ENCODE measurements around the gene GTF3C5. TPM values are rescaled to one million over a fixed set of nuclear protein-coding genes. Genes with fewer than 3 reads are reported as not detected.

GTF3C5 gene
- total RNA-seq, 1 donor from 2014 or later, result 83.6 TPM

DNA sequence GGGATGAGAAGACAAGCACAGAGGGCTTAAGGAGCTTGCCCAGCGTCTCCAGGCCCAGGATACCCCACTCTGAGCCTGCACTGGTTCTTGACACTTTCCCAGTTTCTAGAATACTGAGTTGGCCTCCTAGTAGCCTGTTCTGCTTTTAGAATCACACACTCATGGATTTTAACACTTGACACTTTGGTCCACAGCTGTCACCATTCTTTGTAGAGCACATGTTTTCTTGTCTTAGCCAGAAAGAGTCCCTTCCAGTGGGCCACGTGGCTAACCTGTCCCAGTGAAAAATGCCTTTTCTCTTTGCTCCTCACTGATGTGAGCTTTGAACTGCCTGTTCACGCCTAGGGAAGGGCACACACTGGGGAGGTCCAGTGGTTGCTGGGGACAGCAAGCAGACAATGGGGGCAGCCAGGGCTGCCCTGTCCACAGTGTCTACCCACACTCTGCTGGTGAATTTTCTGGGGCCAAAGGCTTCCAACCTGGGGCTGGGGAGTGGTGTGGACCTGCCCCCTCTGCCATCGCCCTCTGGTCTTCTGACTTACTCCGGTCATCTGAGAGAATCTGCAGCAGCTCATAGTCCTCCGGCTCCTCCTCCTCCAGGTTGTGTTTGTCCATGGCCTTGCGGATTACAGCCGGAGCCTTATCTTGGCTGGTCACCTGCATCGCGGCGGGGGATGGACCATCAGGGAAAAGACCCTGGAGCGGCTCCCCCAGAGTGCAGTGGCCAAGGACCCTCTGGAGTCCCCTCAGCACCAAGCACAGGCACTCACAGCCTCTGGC lies 69.1 kb downstream of the GTF3C5 start:
- peaks cover 7% of the 10 kb centered on the region for H3K9me3 Mint-ChIP-seq
- no peak overlapping the region for H3K4me3 Mint-ChIP-seq
- no peak for DNase-seq (ENCODE audit: extremely low spot score, unreplicated experiment)
- peaks cover 47% of the 10 kb centered on the region for H3K36me3 Mint-ChIP-seq
- H3K27ac Mint-ChIP-seq, result no peak overlapping the region
- no peaks in the 10 kb centered on the region for H3K27me3 Mint-ChIP-seq
- H3K4me1 Mint-ChIP-seq (ENCODE audit: unreplicated experiment), result no peaks in the 10 kb centered on the region
- TF ChIP-seq, protein P1, sequence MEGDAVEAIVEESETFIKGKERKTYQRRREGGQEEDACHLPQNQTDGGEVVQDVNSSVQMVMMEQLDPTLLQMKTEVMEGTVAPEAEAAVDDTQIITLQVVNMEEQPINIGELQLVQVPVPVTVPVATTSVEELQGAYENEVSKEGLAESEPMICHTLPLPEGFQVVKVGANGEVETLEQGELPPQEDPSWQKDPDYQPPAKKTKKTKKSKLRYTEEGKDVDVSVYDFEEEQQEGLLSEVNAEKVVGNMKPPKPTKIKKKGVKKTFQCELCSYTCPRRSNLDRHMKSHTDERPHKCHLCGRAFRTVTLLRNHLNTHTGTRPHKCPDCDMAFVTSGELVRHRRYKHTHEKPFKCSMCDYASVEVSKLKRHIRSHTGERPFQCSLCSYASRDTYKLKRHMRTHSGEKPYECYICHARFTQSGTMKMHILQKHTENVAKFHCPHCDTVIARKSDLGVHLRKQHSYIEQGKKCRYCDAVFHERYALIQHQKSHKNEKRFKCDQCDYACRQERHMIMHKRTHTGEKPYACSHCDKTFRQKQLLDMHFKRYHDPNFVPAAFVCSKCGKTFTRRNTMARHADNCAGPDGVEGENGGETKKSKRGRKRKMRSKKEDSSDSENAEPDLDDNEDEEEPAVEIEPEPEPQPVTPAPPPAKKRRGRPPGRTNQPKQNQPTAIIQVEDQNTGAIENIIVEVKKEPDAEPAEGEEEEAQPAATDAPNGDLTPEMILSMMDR (conservative IDR thresholded peaks at IDR 0.05), result no peak

- Mint-ChIP-seq H3K27me3 (no peaks in the 10 kb centered on the region), H3K4me1 (ENCODE audit: unreplicated experiment) (no peaks in the 10 kb centered on the region), H3K27ac (peak overlapping the region; percentile 43), H3K9me3 (peaks cover 7% of the 10 kb centered on the region), H3K36me3 (peaks cover 42% of the 10 kb centered on the region), H3K4me3 (no peak overlapping the region)
- TF ChIP-seq, protein P1 (conservative IDR thresholded peaks at IDR 0.05), result no peak
- DNase-seq (ENCODE audit: extremely low spot score, unreplicated experiment), result no peak
Observed at GRCh38 chr9:133100506-133101355, 69.9 kb downstream of the GTF3C5 start.

DNA sequence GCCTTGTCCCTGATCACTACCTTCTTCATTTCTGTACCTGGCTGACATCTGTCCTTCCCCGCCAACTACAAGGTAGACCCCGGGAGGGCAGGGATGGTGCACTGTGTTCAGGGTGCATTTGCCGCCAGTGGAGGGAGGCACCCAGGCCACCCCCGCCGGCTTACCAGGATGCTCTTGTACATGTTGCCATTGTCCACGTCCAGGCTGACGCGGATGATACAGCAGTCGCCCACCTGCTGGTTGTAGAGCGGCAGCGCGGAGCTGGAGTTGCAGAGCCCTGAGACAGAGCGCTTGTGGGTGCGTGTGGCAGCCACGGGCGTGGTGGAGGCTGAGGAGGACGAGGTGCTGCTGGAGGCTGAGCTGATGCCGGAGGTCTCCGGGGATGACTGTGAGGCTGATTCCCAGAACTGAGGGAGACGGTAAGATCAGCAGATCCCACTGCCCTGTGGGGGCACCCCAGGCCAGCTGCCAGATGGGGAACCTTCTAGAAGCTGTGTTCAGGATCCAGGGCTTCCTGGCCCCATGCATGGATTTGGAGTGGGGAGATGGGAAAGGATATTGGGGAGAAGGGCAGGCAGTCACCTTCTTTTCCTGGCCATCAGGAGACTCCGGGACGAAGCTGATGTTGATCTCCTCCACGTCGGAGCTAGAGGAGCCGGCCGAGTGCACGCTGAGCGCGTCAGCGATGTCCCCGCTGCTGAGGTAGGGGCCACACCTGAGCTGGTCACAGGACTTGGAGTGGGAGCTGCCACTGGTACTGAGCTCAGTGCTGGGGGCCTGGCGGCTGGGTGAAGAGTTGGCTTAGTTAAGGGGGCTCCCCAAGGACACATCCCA lies 70.8 kb downstream of the GTF3C5 start:
- DNase-seq (ENCODE audit: extremely low spot score, unreplicated experiment), result no peak
- H3K4me1 Mint-ChIP-seq (ENCODE audit: unreplicated experiment), result no peaks in the 10 kb centered on the region

GRCh38 chr9:133102190-133103021 lies 71.6 kb downstream of the GTF3C5 start:
- H3K27ac Mint-ChIP-seq, result no peak overlapping the region
- H3K4me3 Mint-ChIP-seq, result no peak overlapping the region
- TF ChIP-seq, protein P1 (conservative IDR thresholded peaks at IDR 0.05), result no peak
- DNase-seq (ENCODE audit: extremely low spot score, unreplicated experiment), result no peak
- no peaks in the 10 kb centered on the region for H3K27me3 Mint-ChIP-seq
- H3K36me3 Mint-ChIP-seq, result peaks cover 33% of the 10 kb centered on the region
- no peaks in the 10 kb centered on the region for H3K4me1 Mint-ChIP-seq (ENCODE audit: unreplicated experiment)
- H3K9me3 Mint-ChIP-seq, result no peaks in the 10 kb centered on the region

More for the DNA sequence above, 70.8 kb downstream of the GTF3C5 start:
- H3K9me3 Mint-ChIP-seq, result peaks cover under 1% of the 10 kb centered on the region
- H3K4me3 Mint-ChIP-seq, result no peak overlapping the region
- H3K27me3 Mint-ChIP-seq, result no peaks in the 10 kb centered on the region
- TF ChIP-seq, protein P1 (conservative IDR thresholded peaks at IDR 0.05), result no peak
- peak overlapping the region; percentile 43 for H3K27ac Mint-ChIP-seq
- H3K36me3 Mint-ChIP-seq, result peaks cover 36% of the 10 kb centered on the region

Measured in type B pancreatic cell (in vitro differentiated cells).